ENCODE results near the gene PODN.

The PODN gene

DNA sequence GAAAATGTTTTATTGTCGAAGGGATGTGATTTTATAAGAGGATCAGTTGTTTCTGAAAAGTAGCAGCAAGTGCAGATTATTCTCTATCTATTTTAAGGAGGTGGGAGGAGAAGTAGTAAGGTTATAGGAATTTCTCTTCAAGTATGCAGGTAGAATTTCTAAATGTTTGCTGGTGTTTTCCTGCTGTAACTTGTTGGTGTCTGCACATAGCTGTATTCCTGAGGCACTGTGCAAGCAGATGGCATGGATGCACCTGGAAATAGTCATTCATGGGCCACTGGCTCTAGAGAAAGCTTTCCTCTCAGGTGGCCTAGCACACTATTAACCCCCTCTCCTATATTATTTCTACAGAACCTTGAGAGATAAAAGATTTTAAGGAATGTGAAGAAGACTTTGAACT lies 30.3 kb upstream of the PODN start:
- ChIA-PET POLR2A (no interaction called here), CTCF (no interaction called here)
- TF ChIP-seq ZNF384 (IDR thresholded peaks at IDR 0.05) (no peak), FOXM1 (IDR thresholded peaks at IDR 0.05; ENCODE audit: borderline replicate concordance) (no peak), L3MBTL2 (conservative IDR thresholded peaks at IDR 0.05) (no peak), CTBP1 (IDR thresholded peaks at IDR 0.05; ENCODE audit: borderline replicate concordance) (no peak), TARDBP (IDR thresholded peaks at IDR 0.05) (no peak), HDGF (IDR thresholded peaks at IDR 0.05; ENCODE audit: borderline replicate concordance) (no peak), BHLHE40 (IDR thresholded peaks at IDR 0.05; ENCODE audit: borderline replicate concordance) (no peak), ARNT (IDR thresholded peaks at IDR 0.05) (no peak), LEF1 (IDR thresholded peaks at IDR 0.05; ENCODE audit: borderline replicate concordance) (no peak)
- no peak for DNase-seq (ENCODE audit: extremely low spot score)

DNA sequence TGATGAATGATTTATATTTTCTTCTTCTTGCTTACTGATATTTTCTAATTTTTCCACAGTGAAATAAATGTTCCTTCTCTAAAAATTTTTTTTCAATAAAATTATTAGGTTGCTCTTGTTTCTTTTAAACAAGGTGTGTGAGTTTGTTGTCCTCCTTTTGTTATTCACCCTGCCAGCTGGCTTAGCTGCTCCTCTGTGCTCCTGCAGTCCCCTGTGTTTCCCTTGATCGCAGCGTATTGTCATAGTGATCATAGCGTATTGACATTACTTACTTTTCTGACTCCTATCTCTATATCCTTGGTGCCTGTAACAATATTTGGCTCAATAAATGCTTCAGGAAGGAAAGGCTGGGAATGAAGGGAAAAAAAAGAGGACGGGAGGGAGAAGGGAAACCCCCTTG lies 24.9 kb upstream of the PODN start:
- CTCF ChIA-PET = no interaction called here

DNA sequence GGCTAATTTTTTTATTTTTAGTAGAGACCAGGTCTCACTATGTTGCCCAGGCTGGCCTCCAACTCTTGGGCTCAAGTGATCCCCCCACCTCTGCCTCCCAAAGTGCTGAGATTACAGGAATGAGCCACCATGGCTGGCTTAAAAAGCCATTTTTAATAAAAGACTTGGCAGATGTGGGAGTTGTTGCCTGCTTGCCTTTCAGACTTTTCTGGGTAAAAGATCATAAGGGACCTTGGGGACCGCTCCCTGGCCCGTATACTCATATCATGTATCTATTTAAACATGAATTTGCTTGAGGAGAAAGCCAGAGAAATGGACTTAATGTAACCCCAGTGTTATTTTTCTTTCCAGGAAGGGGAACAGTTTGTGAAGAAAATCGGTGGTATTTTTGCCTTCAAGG lies 23.4 kb upstream of the PODN start:
- POLR2A ChIA-PET = no interaction called here
- no peak for DNase-seq (ENCODE audit: extremely low spot score)
- CTCF ChIA-PET = no interaction called here
- TF ChIP-seq ELF4 (IDR thresholded peaks at IDR 0.05) = no peak
- TF ChIP-seq FOXA1 (IDR thresholded peaks at IDR 0.05) = no peak
- TF ChIP-seq TARDBP (IDR thresholded peaks at IDR 0.05) = no peak
- TF ChIP-seq FOXM1 (IDR thresholded peaks at IDR 0.05; ENCODE audit: borderline replicate concordance) = no peak
- no peak for TF ChIP-seq ARNT (IDR thresholded peaks at IDR 0.05)
- no peak for TF ChIP-seq HDGF (IDR thresholded peaks at IDR 0.05; ENCODE audit: borderline replicate concordance)
- TF ChIP-seq SP1 (IDR thresholded peaks at IDR 0.05) = no peak
- no peak for TF ChIP-seq L3MBTL2 (conservative IDR thresholded peaks at IDR 0.05)
- TF ChIP-seq LEF1 (IDR thresholded peaks at IDR 0.05; ENCODE audit: borderline replicate concordance) = no peak
- no peak for TF ChIP-seq SUZ12 (IDR thresholded peaks at IDR 0.05)

More for the DNA sequence above, 24.9 kb upstream of the PODN start:
- TF ChIP-seq HDGF (IDR thresholded peaks at IDR 0.05; ENCODE audit: borderline replicate concordance) = no peak
- no peak for TF ChIP-seq SP1 (IDR thresholded peaks at IDR 0.05)
- TF ChIP-seq ELF4 (IDR thresholded peaks at IDR 0.05) = no peak
- TF ChIP-seq FOXA1 (IDR thresholded peaks at IDR 0.05) = no peak
- no peak for TF ChIP-seq TARDBP (IDR thresholded peaks at IDR 0.05)
- TF ChIP-seq BHLHE40 (IDR thresholded peaks at IDR 0.05; ENCODE audit: borderline replicate concordance) = no peak
- TF ChIP-seq FOXM1 (IDR thresholded peaks at IDR 0.05; ENCODE audit: borderline replicate concordance) = no peak
- TF ChIP-seq FOXK2 (IDR thresholded peaks at IDR 0.05) = no peak
- TF ChIP-seq CTBP1 (IDR thresholded peaks at IDR 0.05; ENCODE audit: borderline replicate concordance) = no peak
- no peak for DNase-seq (ENCODE audit: extremely low spot score)
- POLR2A ChIA-PET = no interaction called here

DNA sequence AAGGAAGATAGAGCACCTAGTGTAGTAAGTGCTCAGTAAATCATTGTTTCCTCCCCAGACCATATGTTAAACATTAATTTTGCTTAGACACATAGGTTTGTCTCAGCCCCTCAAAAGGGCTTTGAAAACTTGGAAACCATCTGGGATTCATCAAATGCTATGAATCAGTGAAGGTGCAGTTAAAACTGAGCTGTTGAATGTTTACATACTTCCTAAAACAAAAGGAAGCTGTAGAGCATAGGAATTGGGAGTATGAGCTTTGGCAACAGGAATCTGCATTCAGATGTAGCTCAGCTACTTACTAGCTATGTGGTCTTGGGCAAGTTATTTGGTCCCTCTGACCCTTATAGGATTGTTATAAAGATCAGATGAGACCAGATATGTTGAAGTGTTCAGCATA lies 18.7 kb upstream of the PODN start:
- ChIA-PET POLR2A (interaction anchor here (1.4 kb wide), 1 partner anchor 29 kb away, joined by 3 read pairs; no protein-coding TSS in a partner anchor), CTCF (no interaction called here)
- no peak for DNase-seq (ENCODE audit: extremely low spot score)
- no peak for TF ChIP-seq TARDBP (IDR thresholded peaks at IDR 0.05)
- no peak for TF ChIP-seq SUZ12 (IDR thresholded peaks at IDR 0.05)
- no peak for TF ChIP-seq L3MBTL2 (conservative IDR thresholded peaks at IDR 0.05)
- TF ChIP-seq, protein P1, sequence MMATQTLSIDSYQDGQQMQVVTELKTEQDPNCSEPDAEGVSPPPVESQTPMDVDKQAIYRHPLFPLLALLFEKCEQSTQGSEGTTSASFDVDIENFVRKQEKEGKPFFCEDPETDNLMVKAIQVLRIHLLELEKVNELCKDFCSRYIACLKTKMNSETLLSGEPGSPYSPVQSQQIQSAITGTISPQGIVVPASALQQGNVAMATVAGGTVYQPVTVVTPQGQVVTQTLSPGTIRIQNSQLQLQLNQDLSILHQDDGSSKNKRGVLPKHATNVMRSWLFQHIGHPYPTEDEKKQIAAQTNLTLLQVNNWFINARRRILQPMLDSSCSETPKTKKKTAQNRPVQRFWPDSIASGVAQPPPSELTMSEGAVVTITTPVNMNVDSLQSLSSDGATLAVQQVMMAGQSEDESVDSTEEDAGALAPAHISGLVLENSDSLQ (IDR thresholded peaks at IDR 0.05) = no peak
- no peak for TF ChIP-seq HDGF (IDR thresholded peaks at IDR 0.05; ENCODE audit: borderline replicate concordance)
- no peak for TF ChIP-seq SP1 (IDR thresholded peaks at IDR 0.05)
- no peak for TF ChIP-seq CTBP1 (IDR thresholded peaks at IDR 0.05; ENCODE audit: borderline replicate concordance)
- TF ChIP-seq FOXA1 (IDR thresholded peaks at IDR 0.05) = no peak
- TF ChIP-seq ELF4 (IDR thresholded peaks at IDR 0.05) = no peak
- TF ChIP-seq NFRKB (IDR thresholded peaks at IDR 0.05) = no peak
- no peak for TF ChIP-seq FOXM1 (IDR thresholded peaks at IDR 0.05; ENCODE audit: borderline replicate concordance)
- no peak for TF ChIP-seq LEF1 (IDR thresholded peaks at IDR 0.05; ENCODE audit: borderline replicate concordance)
- no peak for TF ChIP-seq FOXK2 (IDR thresholded peaks at IDR 0.05)
- no peak for TF ChIP-seq ZNF384 (IDR thresholded peaks at IDR 0.05)
- TF ChIP-seq ARNT (IDR thresholded peaks at IDR 0.05) = no peak
- TF ChIP-seq BHLHE40 (IDR thresholded peaks at IDR 0.05; ENCODE audit: borderline replicate concordance) = no peak

DNA sequence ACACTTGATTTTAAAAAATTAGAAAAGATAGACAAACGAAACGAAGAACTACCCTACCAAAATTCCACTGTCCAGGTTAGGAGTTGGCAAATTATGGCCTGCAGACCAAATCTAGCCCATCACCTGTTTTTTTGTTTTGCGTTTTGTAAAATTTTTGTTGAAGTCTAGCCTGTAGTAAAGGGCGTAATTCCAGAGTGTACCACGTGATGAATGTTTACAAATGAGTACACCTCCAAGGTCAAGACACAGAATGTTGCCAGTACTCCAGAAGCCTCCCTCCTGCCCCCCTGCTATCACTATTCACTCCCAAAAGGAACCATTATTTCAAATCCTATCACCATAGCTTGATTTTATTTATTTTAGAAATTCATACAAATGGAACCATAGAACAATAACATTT lies 17.1 kb upstream of the PODN start:
- no peak for DNase-seq (ENCODE audit: extremely low spot score)
- POLR2A ChIA-PET = no interaction called here
- CTCF ChIA-PET = no interaction called here
- TF ChIP-seq, protein P1 (IDR thresholded peaks at IDR 0.05) = no peak
- TF ChIP-seq SP1 (IDR thresholded peaks at IDR 0.05) (no peak), L3MBTL2 (conservative IDR thresholded peaks at IDR 0.05) (no peak), NFRKB (IDR thresholded peaks at IDR 0.05) (no peak), ELF4 (IDR thresholded peaks at IDR 0.05) (no peak), FOXK2 (IDR thresholded peaks at IDR 0.05) (no peak), FOXM1 (IDR thresholded peaks at IDR 0.05; ENCODE audit: borderline replicate concordance) (no peak), LEF1 (IDR thresholded peaks at IDR 0.05; ENCODE audit: borderline replicate concordance) (no peak), ZNF384 (IDR thresholded peaks at IDR 0.05) (no peak), SUZ12 (IDR thresholded peaks at IDR 0.05) (no peak)

DNA sequence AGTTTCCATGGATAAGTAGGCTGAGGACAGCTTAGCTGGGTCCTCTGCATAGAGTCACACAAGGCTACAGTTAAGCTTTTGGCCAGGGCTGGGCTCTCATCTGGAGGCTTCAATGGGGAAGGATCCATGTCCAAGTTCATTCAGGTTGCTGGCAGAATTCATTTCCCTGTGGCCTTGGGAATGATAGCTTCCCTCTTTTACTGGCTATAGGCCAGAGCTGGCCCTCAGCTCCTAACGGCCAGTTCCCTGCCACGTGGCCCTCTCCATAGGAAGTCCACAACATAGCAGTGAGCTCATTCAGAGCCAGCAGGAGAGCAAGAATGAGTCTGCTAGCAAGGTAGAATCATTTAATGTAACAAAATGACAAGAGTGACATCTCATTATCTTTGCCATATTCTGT lies 15.1 kb upstream of the PODN start:
- POLR2A ChIA-PET = no interaction called here
- TF ChIP-seq LEF1 (IDR thresholded peaks at IDR 0.05; ENCODE audit: borderline replicate concordance) (no peak), ZNF384 (IDR thresholded peaks at IDR 0.05) (no peak), ARNT (IDR thresholded peaks at IDR 0.05) (no peak), NFRKB (IDR thresholded peaks at IDR 0.05) (no peak), SUZ12 (IDR thresholded peaks at IDR 0.05) (no peak), TARDBP (IDR thresholded peaks at IDR 0.05) (no peak), HDGF (IDR thresholded peaks at IDR 0.05; ENCODE audit: borderline replicate concordance) (no peak), FOXA1 (IDR thresholded peaks at IDR 0.05) (no peak), FOXM1 (IDR thresholded peaks at IDR 0.05; ENCODE audit: borderline replicate concordance) (no peak), ELF4 (IDR thresholded peaks at IDR 0.05) (no peak), CTBP1 (IDR thresholded peaks at IDR 0.05; ENCODE audit: borderline replicate concordance) (no peak), BHLHE40 (IDR thresholded peaks at IDR 0.05; ENCODE audit: borderline replicate concordance) (no peak), SP1 (IDR thresholded peaks at IDR 0.05) (no peak), FOXK2 (IDR thresholded peaks at IDR 0.05) (no peak), L3MBTL2 (conservative IDR thresholded peaks at IDR 0.05) (no peak)
- TF ChIP-seq, protein P1 (IDR thresholded peaks at IDR 0.05) = no peak
- CTCF ChIA-PET = no interaction called here
- no peak for DNase-seq (ENCODE audit: extremely low spot score)
